ENCODE measurements around the gene ITGA4.
A peak's percentile ranks its signal among the peaks of the same experiment; 100 is the strongest.
"Not testable (repeated sequence)": the region's sequence is repeated elsewhere in the genome, so short reads cannot be mapped to it uniquely, and the experiment has no call there.

Gene ITGA4

DNA sequence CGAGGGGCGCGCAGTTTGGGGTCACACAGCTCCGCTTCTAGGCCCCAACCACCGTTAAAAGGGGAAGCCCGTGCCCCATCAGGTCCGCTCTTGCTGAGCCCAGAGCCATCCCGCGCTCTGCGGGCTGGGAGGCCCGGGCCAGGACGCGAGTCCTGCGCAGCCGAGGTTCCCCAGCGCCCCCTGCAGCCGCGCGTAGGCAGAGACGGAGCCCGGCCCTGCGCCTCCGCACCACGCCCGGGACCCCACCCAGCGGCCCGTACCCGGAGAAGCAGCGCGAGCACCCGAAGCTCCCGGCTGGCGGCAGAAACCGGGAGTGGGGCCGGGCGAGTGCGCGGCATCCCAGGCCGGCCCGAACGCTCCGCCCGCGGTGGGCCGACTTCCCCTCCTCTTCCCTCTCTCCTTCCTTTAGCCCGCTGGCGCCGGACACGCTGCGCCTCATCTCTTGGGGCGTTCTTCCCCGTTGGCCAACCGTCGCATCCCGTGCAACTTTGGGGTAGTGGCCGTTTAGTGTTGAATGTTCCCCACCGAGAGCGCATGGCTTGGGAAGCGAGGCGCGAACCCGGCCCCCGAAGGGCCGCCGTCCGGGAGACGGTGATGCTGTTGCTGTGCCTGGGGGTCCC is at the start of gene ITGA4:
ITGA4 (plus strand) TSS at position 266 of the 620 bp plus-strand sequence; CDS start at position 535, 269 bp downstream.
- peak; percentile 85 for DNase-seq

DNA sequence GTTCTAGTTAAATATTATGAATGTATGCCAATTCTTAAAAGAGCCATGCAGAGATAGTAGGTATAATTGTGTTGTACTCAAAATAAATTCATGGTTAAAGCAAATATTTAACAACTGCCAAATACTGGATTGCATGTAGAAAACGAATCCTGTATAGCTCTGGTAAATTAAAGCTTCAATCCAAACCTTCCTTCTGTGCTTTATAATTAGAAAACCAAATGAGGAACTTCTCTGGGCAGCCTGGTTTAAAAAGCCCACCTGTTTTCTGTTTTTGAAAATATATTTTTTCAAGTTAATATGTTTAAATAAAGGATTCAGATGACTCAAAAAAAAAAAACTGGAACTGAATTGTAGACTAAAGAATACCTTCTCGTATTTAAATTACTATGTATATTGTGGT is 48.3 kb upstream of the ITGA4 start:
- DNase-seq, result no peak

DNA sequence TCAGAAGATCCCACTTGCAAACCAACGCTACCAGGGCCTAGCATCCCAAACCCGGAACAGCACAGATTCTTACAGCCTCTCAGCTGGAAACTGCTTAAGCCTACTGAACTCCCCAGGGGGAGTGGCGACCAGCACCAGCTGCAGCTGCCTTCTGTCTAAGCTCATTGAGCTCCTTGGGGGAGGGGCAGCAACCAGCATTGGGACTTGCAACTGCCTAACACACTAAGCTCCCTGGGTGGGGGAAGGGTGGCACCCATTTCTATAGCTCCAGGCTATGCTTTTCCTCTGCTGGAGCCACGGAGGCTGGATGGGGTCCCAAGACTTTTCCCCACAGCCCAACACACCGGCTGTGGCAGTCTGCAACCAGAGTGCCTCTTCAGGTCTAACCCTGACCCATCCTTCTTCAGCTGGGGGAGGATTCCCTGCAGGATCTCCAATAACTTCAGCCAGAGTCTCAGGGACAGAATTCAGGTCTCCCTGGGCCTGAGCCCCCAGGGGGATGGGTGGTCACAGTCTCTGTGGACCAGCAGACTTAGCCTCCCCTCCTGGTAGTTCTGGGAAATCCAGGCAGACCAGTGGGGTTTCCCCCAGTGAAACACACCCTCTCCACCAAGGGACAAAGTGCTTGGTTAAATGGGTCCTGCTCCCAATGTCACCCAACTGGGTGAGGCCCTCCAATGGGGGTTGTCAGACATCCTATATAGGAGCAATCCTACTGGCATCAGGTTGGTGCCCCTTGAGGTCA is 45.9 kb upstream of the ITGA4 start:
- DNase-seq, result peak; percentile 25

DNA sequence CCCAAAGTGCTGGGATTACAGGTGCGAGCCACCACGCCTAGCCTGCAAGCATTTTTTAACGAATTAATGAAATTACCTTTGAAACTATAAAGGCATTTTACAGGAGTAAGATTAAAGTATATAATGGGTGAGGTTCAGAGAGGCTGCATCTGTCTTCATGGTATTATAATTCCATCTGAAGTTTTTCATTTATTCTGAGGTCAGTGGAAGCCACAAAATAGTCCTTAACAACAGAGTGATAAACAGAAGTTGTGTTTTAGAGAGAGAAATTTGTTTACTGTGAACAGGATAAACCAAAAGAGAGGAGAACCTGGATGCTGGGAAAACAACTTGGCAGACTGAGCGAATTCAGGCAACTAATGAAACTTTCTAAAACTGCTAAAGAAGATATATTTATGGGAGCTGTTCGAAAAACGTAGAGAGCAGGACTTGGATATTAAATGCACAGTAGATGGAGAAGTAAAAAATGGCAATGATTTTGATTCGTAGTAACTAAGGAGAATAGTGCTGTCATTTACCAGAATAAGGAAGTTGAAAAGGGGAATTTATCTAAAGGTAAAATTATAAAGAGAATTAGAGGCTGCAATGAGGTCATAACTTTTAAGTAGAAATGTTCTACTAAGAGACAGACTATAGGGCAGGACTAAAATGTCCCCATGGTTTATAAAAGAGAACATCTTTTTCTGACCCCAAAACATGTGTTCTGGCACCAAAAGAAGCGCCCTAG is 37.9 kb upstream of the ITGA4 start:
- no peak for DNase-seq

DNA sequence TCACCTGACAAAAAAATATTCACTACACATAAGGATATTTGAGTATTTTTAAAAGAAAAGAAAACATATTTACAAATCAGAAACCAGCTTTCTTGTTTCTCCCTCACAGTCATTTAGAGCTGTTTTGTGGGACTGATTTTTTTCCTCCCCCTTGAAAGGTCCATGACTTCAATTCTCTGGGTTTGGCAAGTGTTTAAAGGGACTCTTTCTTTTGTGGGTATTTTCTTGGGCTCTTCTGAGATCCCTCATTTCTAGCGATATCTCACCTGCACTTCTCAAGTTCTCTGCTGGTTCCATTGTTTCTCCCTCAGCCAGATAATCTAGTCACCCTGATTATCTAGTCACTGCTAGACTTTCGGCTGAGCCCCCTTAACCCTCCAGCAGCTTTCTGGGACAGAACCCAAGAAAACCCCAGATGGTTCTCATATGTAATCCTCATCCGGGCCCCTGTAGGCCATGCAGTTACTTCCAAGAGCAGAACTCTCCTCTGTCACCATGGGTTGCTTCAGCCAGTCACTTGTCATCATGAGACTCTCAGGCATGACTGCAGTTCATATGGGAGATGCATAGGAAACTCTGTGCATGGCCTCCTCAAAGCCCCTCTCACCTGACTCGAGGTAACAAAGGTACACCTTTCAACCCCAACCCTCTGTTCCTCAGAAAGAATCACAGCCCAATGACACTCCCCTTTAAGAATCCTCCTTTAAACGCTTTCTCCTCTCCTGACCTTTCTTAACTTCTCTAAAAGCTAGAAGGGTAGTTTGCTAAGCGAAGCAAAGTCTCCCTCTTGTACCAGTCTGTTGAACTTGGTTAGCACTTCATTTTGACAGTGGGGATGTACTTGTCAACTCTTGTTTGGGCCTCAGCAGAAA is 36.7 kb upstream of the ITGA4 start:
- no peak for DNase-seq

DNA sequence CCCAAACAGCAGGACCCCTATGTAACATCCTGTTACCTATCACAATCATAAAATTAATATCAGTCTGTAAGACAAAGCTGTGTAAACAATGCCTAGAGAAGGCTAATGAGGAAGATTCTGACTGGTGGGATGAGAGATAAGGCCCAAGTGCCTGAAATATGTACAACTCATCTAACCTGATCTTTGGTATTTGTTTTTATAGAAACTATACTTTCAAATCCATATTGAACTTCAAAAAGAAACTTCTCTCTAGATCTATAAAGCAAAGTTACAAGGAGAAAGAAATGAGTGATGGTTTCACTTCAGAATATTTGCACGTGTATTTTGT is 36.1 kb upstream of the ITGA4 start:
- DNase-seq, result no peak

DNA sequence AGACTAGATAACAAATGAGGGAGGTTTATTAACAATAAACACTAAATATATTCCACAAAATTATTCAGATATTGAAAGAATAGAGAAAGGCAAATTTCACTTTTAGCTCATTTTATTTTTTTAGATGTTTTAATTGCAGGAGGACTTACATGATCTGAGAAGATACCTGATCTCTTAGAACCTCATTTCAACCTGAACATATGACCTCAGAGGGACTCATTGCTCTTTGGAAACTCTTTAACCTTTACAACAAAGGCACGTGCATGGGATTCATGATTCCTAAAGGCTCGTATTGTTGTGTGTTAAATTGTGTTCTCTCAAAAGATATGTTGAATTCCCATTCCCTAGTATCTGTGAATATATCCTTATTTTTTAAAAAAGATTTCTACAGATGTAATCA is 35.7 kb upstream of the ITGA4 start:
- no peak for DNase-seq

DNA sequence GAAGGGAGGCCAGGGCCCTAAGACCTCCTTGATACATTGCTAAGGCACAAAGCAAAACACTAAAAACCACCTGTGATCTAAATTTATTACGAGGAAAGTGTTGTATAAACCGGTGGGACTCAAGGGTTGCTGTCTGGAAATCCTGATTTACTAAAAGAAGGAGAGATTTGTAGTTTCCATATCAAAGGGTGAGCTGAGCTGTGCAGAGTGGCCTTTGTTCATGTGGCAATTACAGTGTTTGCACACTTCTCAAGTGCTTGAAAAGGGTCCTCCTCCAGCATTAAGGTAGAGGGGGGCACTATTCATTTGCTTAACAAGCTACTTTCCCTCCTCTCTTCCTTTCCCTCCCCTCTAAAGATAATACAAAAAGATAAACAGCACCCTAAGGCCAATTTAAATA is 30.5 kb upstream of the ITGA4 start:
- DNase-seq, result peak; percentile 58

DNA sequence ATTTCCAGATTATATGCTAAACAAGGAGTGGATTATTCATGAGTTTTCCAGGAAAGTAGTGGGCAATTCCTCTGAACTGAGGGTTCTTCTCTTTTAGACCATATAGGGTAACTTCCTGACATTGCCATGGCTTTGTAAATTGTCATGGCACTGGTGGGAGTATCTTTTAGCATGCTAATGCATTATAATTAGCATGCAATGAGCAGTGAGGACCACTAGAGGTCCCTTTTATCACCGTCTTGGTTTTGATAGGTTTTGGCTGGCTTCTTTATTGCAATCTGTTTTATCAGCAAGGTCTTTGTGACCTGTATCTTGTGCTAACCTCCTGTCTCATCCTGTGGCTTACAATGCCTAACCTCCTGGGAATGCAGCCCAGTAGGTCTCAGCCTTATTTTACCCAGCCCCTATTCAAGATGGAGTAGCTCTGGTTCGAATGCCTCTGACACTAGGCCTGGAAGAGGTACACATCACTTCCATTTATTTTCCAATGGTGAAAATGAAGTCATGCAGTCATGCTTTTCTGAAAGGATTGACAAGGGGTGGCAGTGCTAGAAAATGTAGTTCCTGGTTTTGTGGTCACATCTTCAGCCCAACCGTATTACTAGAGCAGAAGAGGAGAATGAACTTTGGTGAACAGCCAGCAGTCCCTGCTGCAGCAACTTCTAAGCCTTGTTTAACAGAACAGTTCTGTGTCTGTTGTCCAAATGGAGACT is 26.6 kb upstream of the ITGA4 start:
- no peak for DNase-seq

DNA sequence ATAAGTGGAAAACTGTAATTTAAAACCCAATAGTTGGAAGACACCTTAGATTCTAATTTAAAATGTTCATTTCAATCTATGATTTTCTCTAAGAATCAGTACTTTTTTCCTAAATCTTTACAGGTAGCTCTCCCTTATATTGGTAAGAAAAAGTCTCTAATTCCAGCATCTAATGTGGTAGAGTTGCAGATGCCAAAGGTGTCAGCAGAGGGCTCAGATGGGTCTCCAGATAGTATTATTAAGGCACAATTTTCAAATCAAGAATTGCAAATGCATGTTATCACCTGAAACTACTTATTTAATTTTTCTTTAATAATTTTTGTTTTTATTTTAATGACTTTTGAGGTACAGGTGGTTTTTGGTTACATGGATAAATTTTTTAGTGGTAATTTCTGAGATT is 25.5 kb upstream of the ITGA4 start:
- DNase-seq, result no peak

DNA sequence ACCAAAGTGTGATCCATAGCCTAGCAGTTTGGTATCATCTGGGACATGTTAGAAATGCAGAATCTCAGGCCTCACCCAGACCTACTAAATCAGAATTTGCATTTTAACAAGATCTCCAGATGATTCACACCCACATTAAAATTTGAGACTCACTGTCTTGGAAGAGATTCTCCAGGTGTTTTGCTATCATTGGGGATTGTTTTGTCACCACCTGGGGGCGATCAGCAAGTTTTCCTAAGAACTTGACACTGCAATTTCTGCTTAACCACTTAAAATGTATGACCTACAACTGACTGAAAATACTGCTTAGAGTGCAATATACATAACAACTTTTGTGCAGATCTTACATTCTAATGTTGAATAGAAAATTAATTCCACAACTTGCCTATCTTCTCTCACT is 18.9 kb upstream of the ITGA4 start:
- DNase-seq, result no peak

DNA sequence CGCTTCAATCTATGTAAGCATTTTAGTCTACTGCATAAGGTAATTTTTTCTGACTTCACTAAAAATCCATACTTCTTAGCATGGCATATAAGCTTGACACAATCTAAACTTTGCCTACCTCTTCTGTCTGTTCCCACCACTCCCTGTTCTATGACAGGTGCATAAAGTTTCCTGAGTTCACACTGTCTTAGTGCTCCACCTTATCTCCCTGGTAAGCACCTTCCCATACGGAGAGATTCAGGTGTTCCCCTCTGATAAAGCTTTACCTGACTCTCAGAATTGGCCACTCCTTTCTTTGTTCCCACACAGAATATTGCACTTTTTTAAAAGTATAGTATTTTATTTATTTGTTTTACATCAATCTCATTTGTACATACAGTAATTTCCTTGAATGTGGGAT is 16.8 kb upstream of the ITGA4 start:
- no peak for DNase-seq

DNA sequence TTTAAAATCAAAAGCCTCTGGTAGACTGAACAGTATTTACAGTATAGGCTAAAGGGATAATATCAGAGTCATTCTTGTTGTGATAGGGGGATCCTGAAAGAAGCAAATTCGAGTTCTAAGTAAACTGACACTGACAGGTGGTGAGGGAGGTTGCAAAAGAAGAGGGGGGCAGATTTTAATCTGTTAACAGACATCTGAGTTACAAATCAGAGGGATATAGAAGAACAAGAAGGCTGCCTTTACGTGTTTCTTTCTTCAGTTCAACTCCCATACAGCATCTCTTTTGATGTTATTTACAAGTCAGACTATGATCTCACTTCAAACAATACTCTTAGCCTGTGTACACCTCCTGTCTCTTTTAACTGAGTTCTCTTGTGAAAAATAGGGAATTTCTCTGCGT is 16.3 kb upstream of the ITGA4 start:
- no peak for DNase-seq

DNA sequence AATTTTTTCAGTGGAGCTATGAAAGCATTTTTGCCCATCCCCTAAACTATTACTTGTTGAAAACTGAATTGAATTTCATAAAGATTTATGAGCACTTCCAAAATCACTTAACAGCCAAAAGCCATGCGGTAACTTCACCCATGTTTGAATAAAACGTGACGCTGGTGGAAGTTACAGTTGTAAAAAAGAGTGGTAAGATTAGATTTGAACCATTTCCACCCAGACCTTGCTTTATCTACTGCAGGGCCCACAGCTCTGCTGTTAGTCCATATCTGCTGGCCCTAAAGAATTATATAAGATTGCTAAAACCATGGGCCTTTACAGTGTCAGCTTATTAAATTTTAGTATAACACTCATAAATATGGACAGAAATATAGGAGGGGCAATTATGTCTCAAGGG is 15.5 kb upstream of the ITGA4 start:
- no peak for DNase-seq

DNA sequence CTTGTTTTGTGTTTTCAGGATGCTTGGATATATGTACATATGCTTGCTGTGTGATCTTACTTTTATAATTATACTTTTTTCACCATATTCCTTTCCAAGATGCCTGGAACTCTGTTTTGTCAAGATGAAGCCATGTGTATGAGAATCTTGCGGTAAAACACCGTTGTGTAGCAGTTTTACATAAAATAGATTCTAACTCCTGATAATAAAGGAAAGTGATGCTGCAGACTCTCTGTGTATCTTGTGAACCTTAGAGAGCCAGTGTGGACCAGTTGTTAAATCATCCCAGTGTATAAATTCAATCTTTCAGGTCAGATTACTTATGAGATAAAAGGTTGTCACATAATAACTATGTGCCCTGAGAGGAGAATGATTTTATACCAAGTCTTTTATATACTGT is 12.5 kb upstream of the ITGA4 start:
- DNase-seq, result peak; percentile 99

DNA sequence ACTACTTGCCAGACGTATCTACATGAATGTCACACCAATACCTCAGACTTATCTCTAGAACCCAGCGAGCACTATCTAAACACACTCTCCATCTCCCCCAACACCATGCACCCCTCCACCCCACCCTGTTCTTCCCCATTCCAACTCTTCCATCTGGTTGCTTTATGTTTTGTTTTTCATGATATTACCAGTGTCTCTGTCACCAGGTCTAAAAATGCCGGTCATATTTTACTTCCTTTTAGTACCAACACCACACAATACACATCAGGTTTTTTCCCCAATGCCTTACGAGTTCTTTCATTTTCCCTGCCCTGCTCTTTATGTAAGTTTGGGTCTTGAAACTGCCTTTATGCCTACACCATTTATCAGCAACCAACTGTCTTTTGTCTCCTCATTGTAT is 10.2 kb upstream of the ITGA4 start:
- no peak for DNase-seq

DNA sequence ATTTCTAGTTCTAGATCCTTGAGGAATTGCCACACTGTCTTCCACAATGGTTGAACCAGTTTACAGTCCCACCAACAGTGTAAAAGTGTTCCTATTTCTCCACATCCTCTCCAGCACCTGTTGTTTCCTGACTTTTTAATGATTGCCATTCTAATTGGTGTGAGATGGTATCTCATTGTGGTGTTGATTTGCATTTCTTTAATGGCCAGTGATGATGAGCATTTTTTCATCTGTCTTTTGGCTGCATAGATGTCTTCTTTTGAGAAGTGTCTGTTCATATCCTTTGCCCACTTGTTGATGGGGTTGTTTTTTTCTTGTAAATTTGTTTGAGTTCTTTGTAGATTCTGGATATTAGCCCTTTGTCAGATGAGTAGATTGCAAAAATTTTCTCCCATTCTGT is 7.9 kb upstream of the ITGA4 start:
- DNase-seq, result not testable (repeated sequence)

DNA sequence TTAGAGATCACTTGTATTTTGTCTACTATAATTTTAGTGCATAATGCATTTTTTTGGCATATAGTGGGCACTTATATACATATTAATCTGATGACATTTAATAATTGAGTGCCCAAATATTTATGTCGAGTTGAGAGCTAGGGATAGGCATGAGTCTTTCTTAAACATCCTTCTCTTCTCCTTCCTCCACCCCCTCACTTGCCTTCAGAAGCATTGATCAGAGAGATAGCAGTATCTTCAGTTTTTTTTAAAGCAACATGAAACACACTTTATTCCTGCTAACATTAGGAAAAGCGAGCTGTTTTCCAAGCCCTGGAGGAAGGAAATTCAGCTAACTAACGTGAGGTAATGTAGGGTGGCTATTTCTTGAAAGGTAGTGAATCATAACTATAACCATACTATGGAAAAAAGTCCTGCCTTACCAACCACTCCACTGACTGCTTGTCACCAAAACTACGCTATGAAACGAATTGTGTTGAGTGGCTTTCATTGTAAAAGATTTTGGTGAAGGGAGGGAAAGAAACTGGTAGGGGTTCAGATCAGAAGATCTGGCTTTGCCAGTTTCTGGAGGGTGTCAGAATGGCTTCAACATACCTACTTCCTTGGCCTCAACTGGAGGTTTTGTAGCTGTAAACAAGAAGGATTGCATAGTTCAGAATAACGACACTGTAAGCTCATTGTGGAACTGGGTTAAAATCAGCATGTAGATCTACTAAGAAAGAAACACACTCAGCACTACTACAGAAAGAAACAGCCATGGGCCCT is 2.3 kb upstream of the ITGA4 start:
- no peak for DNase-seq

DNA sequence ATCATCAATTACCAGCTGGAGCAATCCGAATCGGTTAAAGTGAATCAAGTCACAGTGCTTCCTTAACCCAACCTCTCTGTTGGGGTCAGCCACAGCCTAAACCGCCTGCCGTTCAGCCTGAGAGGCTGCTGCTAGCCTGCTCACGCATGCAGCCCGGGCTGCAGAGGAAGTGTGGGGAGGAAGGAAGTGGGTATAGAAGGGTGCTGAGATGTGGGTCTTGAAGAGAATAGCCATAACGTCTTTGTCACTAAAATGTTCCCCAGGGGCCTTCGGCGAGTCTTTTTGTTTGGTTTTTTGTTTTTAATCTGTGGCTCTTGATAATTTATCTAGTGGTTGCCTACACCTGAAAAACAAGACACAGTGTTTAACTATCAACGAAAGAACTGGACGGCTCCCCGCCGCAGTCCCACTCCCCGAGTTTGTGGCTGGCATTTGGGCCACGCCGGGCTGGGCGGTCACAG is 496 bp upstream of the ITGA4 start:
- DNase-seq, result peak; percentile 85

DNA sequence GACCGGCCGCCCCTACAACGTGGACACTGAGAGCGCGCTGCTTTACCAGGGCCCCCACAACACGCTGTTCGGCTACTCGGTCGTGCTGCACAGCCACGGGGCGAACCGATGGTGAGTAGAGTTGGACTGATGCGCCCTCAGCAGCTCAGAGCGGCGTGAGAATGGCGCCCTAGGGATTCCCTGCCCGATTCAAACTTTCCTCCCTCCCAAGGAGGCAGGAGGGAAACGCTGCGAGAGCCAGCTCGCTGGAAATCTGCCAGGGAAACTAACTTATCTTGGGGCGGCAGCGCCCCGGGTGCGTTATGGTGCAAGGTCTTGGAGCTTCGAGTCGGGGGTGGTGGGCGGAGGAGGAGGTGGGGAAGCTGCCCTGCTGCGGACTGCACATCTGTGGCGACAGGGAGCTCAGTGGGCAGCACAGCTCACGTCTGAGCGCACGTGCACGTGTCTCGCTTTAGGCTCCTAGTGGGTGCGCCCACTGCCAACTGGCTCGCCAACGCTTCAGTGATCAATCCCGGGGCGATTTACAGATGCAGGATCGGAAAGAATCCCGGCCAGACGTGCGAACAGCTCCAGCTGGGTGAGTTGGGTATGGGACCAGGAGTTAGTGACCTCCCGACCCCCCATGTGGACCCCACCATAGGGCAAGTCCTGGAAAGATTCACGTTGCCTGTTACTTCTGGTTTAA is 697 bp downstream of the ITGA4 start:
- DNase-seq, result peak; percentile 88

DNA sequence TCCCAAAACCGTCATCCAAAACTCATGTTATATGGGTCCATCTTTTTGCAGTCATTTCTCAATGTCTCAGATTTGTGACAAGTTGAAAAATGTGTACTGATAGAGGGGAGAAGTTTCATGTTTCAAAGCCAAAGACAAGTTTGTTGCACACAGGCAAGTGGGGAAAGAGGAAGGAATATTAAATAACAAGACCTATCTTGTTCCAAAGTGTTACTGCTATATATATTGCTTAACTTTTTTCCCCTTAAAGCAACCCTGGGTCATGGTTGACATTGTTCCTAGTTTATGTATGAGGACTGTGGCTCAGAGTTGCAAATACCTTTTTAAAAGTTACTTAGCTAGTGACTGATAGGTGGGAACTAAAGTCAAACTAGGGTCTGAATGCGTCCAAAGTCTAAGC is 1.7 kb downstream of the ITGA4 start:
- no peak for DNase-seq
